ENCODE data around the gene MTERF1. TPM values are rescaled to one million over a fixed set of nuclear protein-coding genes. Genes with fewer than 3 reads are reported as not detected.

The MTERF1 gene, protein sequence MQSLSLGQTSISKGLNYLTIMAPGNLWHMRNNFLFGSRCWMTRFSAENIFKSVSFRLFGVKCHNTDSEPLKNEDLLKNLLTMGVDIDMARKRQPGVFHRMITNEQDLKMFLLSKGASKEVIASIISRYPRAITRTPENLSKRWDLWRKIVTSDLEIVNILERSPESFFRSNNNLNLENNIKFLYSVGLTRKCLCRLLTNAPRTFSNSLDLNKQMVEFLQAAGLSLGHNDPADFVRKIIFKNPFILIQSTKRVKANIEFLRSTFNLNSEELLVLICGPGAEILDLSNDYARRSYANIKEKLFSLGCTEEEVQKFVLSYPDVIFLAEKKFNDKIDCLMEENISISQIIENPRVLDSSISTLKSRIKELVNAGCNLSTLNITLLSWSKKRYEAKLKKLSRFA
- 10 to 100 TPM; 15.5 to 17.5 TPM for total RNA-seq
- polyA plus RNA-seq (2013, experiment 1 of 2): 13.3 TPM
- polyA plus RNA-seq (2013, experiment 2 of 2): 10.1 TPM
- long read RNA-seq, experiment 1, partial matches to known transcripts: 0 of 4 reads
- long read RNA-seq, experiment 1, other reads (novel, unspliced or antisense): 3 of 4 reads
- long read RNA-seq, experiment 2, transcript MTERF1-201 (3 exons, 1,997 nt): major isoform, 21 of 29 reads
- long read RNA-seq, experiment 2, partial matches to known transcripts: 0 of 29 reads
- long read RNA-seq, experiment 2, other reads (novel, unspliced or antisense): 5 of 29 reads
- long read RNA-seq, experiment 3, transcript MTERF1-202 (4 exons, 1,639 nt): minor isoform, 6 of 76 reads
- long read RNA-seq, experiment 3, transcript MTERF1-201 (3 exons, 1,997 nt): major isoform, 47 of 76 reads
- long read RNA-seq, experiment 3, transcript MTERF1-204 (2 exons, 720 nt): minor isoform, 8 of 76 reads
- long read RNA-seq, experiment 3, partial matches to known transcripts: 1 of 76 reads
- long read RNA-seq, experiment 3, other reads (novel, unspliced or antisense): 9 of 76 reads
- long read RNA-seq, experiment 4, transcript MTERF1-201 (3 exons, 1,997 nt): major isoform, 9 of 16 reads
- long read RNA-seq, experiment 4, partial matches to known transcripts: 0 of 16 reads
- long read RNA-seq, experiment 4, other reads (novel, unspliced or antisense): 4 of 16 reads

- Mint-ChIP-seq H3K4me3 (peak within 1 kb of the TSS; percentile 81), H3K36me3 (ENCODE audit: low read depth) (peaks cover 8% of the 10 kb centered on the region), H3K9me3 (peaks cover 7% of the 10 kb centered on the region), H3K4me1 (peaks cover 4% of the 10 kb centered on the region), H3K27ac (peak within 1 kb of the TSS; percentile 83), H3K27me3 (ENCODE audit: insufficient read depth) (peaks cover 11% of the 10 kb centered on the region)
- TF ChIP-seq, protein P1, sequence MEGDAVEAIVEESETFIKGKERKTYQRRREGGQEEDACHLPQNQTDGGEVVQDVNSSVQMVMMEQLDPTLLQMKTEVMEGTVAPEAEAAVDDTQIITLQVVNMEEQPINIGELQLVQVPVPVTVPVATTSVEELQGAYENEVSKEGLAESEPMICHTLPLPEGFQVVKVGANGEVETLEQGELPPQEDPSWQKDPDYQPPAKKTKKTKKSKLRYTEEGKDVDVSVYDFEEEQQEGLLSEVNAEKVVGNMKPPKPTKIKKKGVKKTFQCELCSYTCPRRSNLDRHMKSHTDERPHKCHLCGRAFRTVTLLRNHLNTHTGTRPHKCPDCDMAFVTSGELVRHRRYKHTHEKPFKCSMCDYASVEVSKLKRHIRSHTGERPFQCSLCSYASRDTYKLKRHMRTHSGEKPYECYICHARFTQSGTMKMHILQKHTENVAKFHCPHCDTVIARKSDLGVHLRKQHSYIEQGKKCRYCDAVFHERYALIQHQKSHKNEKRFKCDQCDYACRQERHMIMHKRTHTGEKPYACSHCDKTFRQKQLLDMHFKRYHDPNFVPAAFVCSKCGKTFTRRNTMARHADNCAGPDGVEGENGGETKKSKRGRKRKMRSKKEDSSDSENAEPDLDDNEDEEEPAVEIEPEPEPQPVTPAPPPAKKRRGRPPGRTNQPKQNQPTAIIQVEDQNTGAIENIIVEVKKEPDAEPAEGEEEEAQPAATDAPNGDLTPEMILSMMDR (conservative IDR thresholded peaks at IDR 0.05): peak; percentile 97
- peaks cover 20% of the 10 kb centered on the region for H3K36me3 ChIP-seq (ENCODE audit: control insufficient read depth, insufficient read depth, low read length)
- peak; percentile 97 for DNase-seq
- 19 to 38% methylated on average over 26 to 43 of the region's 43 CpGs for WGBS, 2 experiments (ENCODE audit: insufficient coverage in 1 of 2, insufficient read length in 1 of 2)
- no peaks in the 10 kb centered on the region for H3K4me1 ChIP-seq (ENCODE audit: control insufficient read depth, insufficient read depth, low read length)
- H3K9ac ChIP-seq (ENCODE audit: extremely low read depth, low read length, poor library complexity, severe bottlenecking): peak within 1 kb of the TSS; percentile 66
- no peaks in the 10 kb centered on the region for H3K27me3 ChIP-seq (ENCODE audit: control insufficient read depth, insufficient read depth, low read length, poor library complexity, severe bottlenecking)
- peak within 1 kb of the TSS; percentile 93 for H3K4me3 ChIP-seq (ENCODE audit: low read length)
- H3K9me3 ChIP-seq (ENCODE audit: control insufficient read depth, low read length): peaks cover 12% of the 10 kb centered on the region
- H3K27ac ChIP-seq (ENCODE audit: low read depth, low read length): no peak within 1 kb of the TSS
Observed at GRCh38 chr7:91880413-91881241, at the start of gene MTERF1. Gene MTERF1, minus strand, starts transcription at chr7:91880702. Its CDS starts 619 bp downstream, at chr7:91880083.

- Mint-ChIP-seq H3K36me3 (ENCODE audit: low read depth) (no peaks in the 10 kb centered on the region), H3K27me3 (ENCODE audit: insufficient read depth) (peaks cover 26% of the 10 kb centered on the region), H3K27ac (no peak overlapping the region), H3K4me1 (no peaks in the 10 kb centered on the region), H3K4me3 (no peak overlapping the region), H3K9me3 (peaks cover 10% of the 10 kb centered on the region)
- Histone ChIP-seq H3K9ac (ENCODE audit: extremely low read depth, low read length, poor library complexity, severe bottlenecking) (no peak overlapping the region), H3K36me3 (ENCODE audit: control insufficient read depth, insufficient read depth, low read length) (no peaks in the 10 kb centered on the region), H3K4me1 (ENCODE audit: control insufficient read depth, insufficient read depth, low read length) (no peaks in the 10 kb centered on the region), H3K4me3 (ENCODE audit: low read length) (no peak overlapping the region), H3K27me3 (ENCODE audit: control insufficient read depth, insufficient read depth, low read length, poor library complexity, severe bottlenecking) (no peaks in the 10 kb centered on the region), H3K9me3 (ENCODE audit: control insufficient read depth, low read length) (no peaks in the 10 kb centered on the region), H3K27ac (ENCODE audit: low read depth, low read length) (no peak overlapping the region)
- TF ChIP-seq, protein P1 (conservative IDR thresholded peaks at IDR 0.05): no peak
- DNase-seq: no peak
- WGBS, 2 experiments (ENCODE audit: insufficient coverage in 1 of 2, insufficient read length in 1 of 2): 89% methylated on average over 3 of the region's 3 CpGs; no CpG with 5 or more reads in 1 of the 2 experiments
Observed at GRCh38 chr7:91929463-91929862, 49.0 kb upstream of the MTERF1 start.
